Activated CD4-positive, alpha-beta memory T cell treated with anti-CD3 and anti-CD28 coated beads for 36 hours (primary cell): ENCODE results near the gene PGLYRP2. TPM values are rescaled to one million over a fixed set of nuclear protein-coding genes. Genes with fewer than 3 reads are reported as not detected.

Experiments used
- CTCF ChIA-PET: fragments of 350-600 bp; sonication (Branson Sonifier 250); formaldehyde crosslinking; loops from one replicate; lab custom pipeline; 2021; ENCODE audit warnings: antibody characterized with exemption, inconsistent platforms; lab: Charles Lee
- POLR2A ChIA-PET: fragments of 350-600 bp; sonication (Branson Sonifier 250); formaldehyde crosslinking; loops from one replicate; lab custom pipeline; 2021; ENCODE audit warnings: antibody characterized with exemption; lab: Charles Lee
- DNase-seq: peaks from one replicate; pipeline ENCODE4 v3.0.0-alpha.2; 2020
- H3K27ac Mint-ChIP-seq: one replicate; pipeline ENCODE4 v1.8.0; 2021; ENCODE audit warnings: mixed read lengths
- H3K27me3 Mint-ChIP-seq: one replicate; pipeline ENCODE4 v1.8.0; 2021; ENCODE audit warnings: mixed read lengths
- H3K36me3 Mint-ChIP-seq: one replicate; pipeline ENCODE4 v1.8.0; 2021; ENCODE audit warnings: mixed read lengths
- H3K4me1 Mint-ChIP-seq: one replicate; pipeline ENCODE4 v1.8.0; 2021; ENCODE audit warnings: low read depth, mixed read lengths
- H3K4me3 Mint-ChIP-seq: one replicate; pipeline ENCODE4 v1.8.0; 2021; ENCODE audit warnings: mild to moderate bottlenecking, mixed read lengths
- H3K9me3 Mint-ChIP-seq: one replicate; pipeline ENCODE4 v1.8.0; 2021; ENCODE audit warnings: mixed read lengths
- intact Hi-C: fragments of 100-400 bp; cut with micrococcal nuclease; formaldehyde crosslinking; loops from one replicate; pipeline ENCODE4 v1.15.1; 2023
- total RNA-seq, 2 experiments: library from RNA; stranded (reverse); gene quantifications; one replicate each; pipeline ENCODE4 v1.2.3, GENCODE V29; 2021

The PGLYRP2 gene
- total RNA-seq, 2 experiments from 2014 or later: 0.24 TPM; not detected in 1

- ChIA-PET POLR2A (interaction anchor here (1.7 kb wide), 1 partner anchor 27 kb away, joined by 3 read pairs; no protein-coding TSS in a partner anchor), CTCF (interaction anchor here (0.6 to 2.3 kb wide), 5 partner anchors 18 to 119 kb away, joined by 3 to 7 read pairs (median 3); partner anchors contain the start of gene AKAP8L)
- no peak overlapping the region for H3K4me3 Mint-ChIP-seq
- H3K36me3 Mint-ChIP-seq: peaks cover 6% of the 10 kb centered on the region
- H3K4me1 Mint-ChIP-seq: peaks cover 18% of the 10 kb centered on the region
- H3K27me3 Mint-ChIP-seq: no peaks in the 10 kb centered on the region
- peak overlapping the region; percentile 71 for H3K27ac Mint-ChIP-seq
- peak; percentile 41 for DNase-seq
- intact Hi-C loops: no loop called here
- H3K9me3 Mint-ChIP-seq: no peaks in the 10 kb centered on the region
Measured at GRCh38 chr19:15436012-15436825, 43.1 kb downstream of the PGLYRP2 start.

DNA sequence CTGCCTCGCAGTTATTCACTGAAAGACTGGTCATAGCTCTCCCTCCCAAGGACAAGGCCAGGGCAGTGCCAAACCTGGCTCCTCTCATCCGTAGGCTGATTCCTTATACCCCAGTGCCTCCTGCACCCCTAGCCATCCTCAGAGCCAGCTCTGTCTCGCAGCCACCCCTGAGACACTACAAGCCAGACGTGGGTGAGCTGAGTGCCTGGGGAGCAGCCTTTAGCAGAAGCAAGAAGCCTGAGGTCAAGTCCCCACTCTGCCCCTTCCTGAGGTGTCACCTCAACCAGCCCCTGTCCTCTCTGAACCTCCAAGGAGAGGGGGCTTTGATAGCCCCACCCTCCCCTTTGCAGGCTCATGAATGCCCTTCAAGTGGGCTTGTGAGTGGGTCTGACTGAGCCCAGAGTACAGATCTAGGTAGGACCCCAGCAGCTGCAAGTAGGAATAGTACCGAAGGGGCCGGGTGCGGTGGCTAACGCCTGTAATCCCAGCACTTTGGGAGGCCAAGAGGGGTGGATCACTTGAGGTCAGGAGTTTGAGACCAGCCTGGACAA lies 45.7 kb downstream of the PGLYRP2 start:
- peak overlapping the region; percentile 85 for H3K4me3 Mint-ChIP-seq
- DNase-seq: no peak
- intact Hi-C loops: loop anchor here (1.0 to 2.0 kb wide), 4 partner anchors 15 to 308 kb away; partner anchors contain the start of gene WIZ
- H3K9me3 Mint-ChIP-seq: no peaks in the 10 kb centered on the region
- H3K36me3 Mint-ChIP-seq: peaks cover 6% of the 10 kb centered on the region
- peaks cover 31% of the 10 kb centered on the region for H3K4me1 Mint-ChIP-seq
- H3K27me3 Mint-ChIP-seq: no peaks in the 10 kb centered on the region
- POLR2A ChIA-PET: interaction anchor here (0.8 to 4.1 kb wide), 7 partner anchors 14 to 129 kb away, joined by 3 to 32 read pairs (median 7); partner anchors contain the start of genes AKAP8, AKAP8L and RASAL3
- peak overlapping the region; percentile 85 for H3K27ac Mint-ChIP-seq
- CTCF ChIA-PET: interaction anchor here (0.9 to 5.1 kb wide), 8 partner anchors 14 to 256 kb away, joined by 3 to 26 read pairs (median 3); partner anchors contain the start of gene AKAP8L

GRCh38 chr19:15432629-15433518 lies 46.4 kb downstream of the PGLYRP2 start:
- Mint-ChIP-seq H3K27me3 (no peaks in the 10 kb centered on the region), H3K4me3 (peak overlapping the region; percentile 85), H3K27ac (peak overlapping the region; percentile 85), H3K4me1 (peaks cover 31% of the 10 kb centered on the region), H3K36me3 (peaks cover 7% of the 10 kb centered on the region), H3K9me3 (no peaks in the 10 kb centered on the region)
- intact Hi-C loops: loop anchor here (1.0 to 2.0 kb wide), 5 partner anchors 14 to 308 kb away; partner anchors contain the start of gene WIZ
- DNase-seq: peak; percentile 95
- POLR2A ChIA-PET: interaction anchor here (0.6 to 4.1 kb wide), 9 partner anchors 13 to 129 kb away, joined by 3 to 32 read pairs (median 5); partner anchors contain the start of genes AKAP8, AKAP8L and RASAL3
- CTCF ChIA-PET: interaction anchor here (0.8 to 5.1 kb wide), 9 partner anchors 13 to 255 kb away, joined by 3 to 26 read pairs (median 3); partner anchors contain the start of gene AKAP8L

DNA sequence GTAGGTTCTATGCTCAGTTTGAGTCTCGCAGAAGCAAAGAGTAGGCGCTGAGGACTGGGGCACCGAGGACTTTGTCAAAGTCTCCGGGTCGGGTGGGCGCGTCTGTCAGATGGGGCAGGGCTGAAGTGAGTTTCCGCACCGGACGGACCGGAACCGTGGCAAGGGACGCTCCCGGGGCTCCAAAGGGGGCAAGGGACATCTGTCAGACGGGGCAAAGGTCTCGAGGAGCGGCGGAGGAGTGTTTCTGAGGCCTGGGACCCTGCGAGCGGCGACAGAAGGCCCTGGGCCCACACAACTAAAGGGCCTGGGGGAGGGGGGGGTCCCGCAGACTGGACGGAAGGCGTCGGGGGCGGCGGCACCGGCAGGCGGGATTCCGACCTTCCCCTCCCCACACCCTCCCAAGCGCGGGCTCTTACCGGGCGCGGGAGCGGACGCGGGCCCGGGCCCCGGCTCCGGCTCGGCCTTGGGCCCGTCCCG lies 47.2 kb downstream of the PGLYRP2 start:
- peak overlapping the region; percentile 93 for H3K4me3 Mint-ChIP-seq
- peaks cover 11% of the 10 kb centered on the region for H3K36me3 Mint-ChIP-seq
- POLR2A ChIA-PET: interaction anchor here (0.6 to 4.1 kb wide), 8 partner anchors 13 to 128 kb away, joined by 3 to 32 read pairs (median 6); partner anchors contain the start of genes AKAP8, AKAP8L and RASAL3
- DNase-seq: peak; percentile 49
- intact Hi-C loops: loop anchor here (1.0 to 2.0 kb wide), 3 partner anchors 13 to 35 kb away; partner anchors contain the start of gene WIZ
- H3K27ac Mint-ChIP-seq: peak overlapping the region; percentile 84
- H3K4me1 Mint-ChIP-seq: peaks cover 34% of the 10 kb centered on the region
- no peaks in the 10 kb centered on the region for H3K9me3 Mint-ChIP-seq
- CTCF ChIA-PET: interaction anchor here (0.8 to 5.1 kb wide), 7 partner anchors 12 to 125 kb away, joined by 3 to 26 read pairs (median 4); partner anchors contain the start of gene AKAP8L
- no peaks in the 10 kb centered on the region for H3K27me3 Mint-ChIP-seq

DNA sequence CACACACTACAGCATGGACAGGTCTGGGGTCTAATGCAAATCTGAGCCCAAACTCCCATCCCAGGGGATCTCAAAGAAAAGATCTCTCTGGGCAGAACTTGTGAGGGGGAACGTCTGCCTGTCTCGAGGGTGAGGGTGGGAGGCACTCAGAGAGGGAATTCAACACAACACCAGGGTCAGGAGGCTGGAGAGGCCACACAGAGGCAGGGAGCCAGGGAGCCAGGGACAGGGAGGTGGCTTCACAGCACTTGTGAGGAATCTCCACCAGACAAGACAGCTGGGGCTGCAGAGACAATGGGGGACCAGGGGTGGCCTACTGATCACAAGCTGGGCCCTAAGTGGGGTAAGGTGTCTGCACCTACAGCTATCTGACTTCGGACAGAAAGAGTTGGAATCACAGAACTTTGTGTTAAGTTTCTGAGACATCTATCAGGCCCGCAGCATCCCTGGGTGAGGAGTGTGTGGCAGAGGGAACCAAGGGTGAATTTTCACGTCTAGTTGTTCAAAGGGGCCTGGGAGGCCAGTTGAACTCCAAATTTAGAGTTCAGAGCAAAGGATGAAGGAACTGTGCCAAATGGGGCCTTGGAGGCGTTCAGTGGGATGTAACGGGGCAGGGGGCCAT lies 47.8 kb downstream of the PGLYRP2 start:
- intact Hi-C loops: loop anchor here (1.0 to 2.0 kb wide), 3 partner anchors 12 to 35 kb away; partner anchors contain the start of gene WIZ
- no peak for DNase-seq
- ChIA-PET CTCF (interaction anchor here (4.0 to 5.1 kb wide), 2 partner anchors 12 to 124 kb away, joined by 24 to 26 read pairs; partner anchors contain the start of gene AKAP8L), POLR2A (interaction anchor here (1.3 to 4.1 kb wide), 2 partner anchors 12 to 52 kb away, joined by 5 to 32 read pairs; partner anchors contain the start of genes AKAP8 and AKAP8L)
- Mint-ChIP-seq H3K4me3 (peak overlapping the region; percentile 93), H3K4me1 (peaks cover 35% of the 10 kb centered on the region), H3K27me3 (no peaks in the 10 kb centered on the region), H3K9me3 (no peaks in the 10 kb centered on the region), H3K36me3 (peaks cover 16% of the 10 kb centered on the region), H3K27ac (peak overlapping the region; percentile 84)

DNA sequence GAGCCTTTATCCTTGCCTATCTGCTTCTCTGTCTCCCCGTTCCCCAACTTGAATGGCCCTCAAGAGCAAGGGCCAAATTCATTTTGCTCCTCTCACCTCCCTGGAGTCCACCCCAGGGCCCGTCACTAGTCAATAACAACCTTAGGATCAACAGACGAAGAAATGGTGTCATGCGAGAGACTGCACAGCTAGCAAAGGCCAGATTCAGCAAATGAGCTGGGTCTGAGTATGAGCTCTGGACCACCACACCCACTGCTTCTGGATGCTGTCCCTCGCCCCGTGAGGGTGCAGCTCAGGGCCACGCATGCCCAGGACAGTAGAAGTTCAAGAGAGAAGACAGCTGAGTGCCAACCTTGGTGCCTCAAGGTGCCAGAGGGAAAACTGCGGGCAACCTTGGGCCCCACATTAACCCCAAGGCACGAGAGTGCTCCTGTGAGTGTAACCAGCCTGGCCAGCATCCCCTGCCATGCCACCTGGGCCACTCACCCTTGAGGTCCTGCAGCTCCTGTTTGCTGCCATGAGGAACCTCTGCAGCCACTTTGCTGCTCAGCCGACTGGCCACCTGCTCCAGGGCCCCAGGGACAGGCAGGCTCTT lies 48.7 kb downstream of the PGLYRP2 start:
- intact Hi-C loops: no loop called here
- Mint-ChIP-seq H3K4me3 (peak overlapping the region; percentile 93), H3K36me3 (peaks cover 23% of the 10 kb centered on the region), H3K9me3 (no peaks in the 10 kb centered on the region), H3K27ac (peak overlapping the region; percentile 29), H3K4me1 (peaks cover 35% of the 10 kb centered on the region), H3K27me3 (no peaks in the 10 kb centered on the region)
- POLR2A ChIA-PET: interaction anchor here (1.2 to 1.3 kb wide), 2 partner anchors 12 to 51 kb away, joined by 3 to 5 read pairs; partner anchors contain the start of genes AKAP8 and AKAP8L
- CTCF ChIA-PET: interaction anchor here (0.7 to 5.1 kb wide), 3 partner anchors 11 to 124 kb away, joined by 3 to 26 read pairs (median 24); partner anchors contain the start of gene AKAP8L
- DNase-seq: no peak

DNA sequence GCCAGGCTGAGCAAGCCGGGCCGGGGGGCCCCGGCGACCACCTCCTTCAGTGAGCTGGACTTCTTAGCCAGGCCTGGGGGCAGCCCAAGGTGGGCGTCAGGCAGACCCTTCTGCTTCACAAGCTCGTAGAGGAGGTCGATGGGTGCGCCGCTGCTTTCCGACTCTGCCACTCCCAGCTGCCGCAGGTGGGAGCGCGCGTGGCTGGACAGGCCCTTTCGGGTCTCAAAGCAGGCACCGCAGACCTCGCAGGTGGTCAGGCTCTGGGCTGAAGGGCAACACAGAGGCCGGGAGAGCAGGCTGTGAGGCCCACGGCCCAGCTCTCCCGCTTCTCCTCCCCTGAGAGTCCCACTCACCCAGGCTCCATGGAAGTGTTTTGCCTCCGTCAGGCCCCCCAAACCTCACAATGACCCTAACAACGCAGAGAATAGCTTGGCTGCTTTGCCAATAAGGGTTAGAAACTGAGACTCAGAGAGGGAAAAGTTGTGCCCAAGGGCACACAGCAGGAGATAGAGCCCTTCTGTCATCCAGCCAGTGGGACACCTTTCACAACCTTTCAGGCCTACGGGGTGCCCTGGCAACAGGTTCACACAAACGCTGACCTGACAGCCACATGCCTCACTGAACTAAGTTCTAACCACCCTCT lies 49.4 kb downstream of the PGLYRP2 start:
- intact Hi-C loops: no loop called here
- Mint-ChIP-seq H3K9me3 (no peaks in the 10 kb centered on the region), H3K4me3 (no peak overlapping the region), H3K4me1 (peaks cover 35% of the 10 kb centered on the region), H3K27me3 (no peaks in the 10 kb centered on the region), H3K27ac (no peak overlapping the region), H3K36me3 (peaks cover 25% of the 10 kb centered on the region)
- no peak for DNase-seq
- ChIA-PET POLR2A (interaction anchor here (1.2 to 1.3 kb wide), 2 partner anchors 11 to 50 kb away, joined by 3 to 5 read pairs; partner anchors contain the start of genes AKAP8 and AKAP8L), CTCF (interaction anchor here (0.7 to 5.1 kb wide), 3 partner anchors 10 to 125 kb away, joined by 3 to 26 read pairs (median 24); partner anchors contain the start of gene AKAP8L)

- DNase-seq: no peak
- H3K9me3 Mint-ChIP-seq: no peaks in the 10 kb centered on the region
- H3K4me1 Mint-ChIP-seq: peaks cover 35% of the 10 kb centered on the region
- no peaks in the 10 kb centered on the region for H3K27me3 Mint-ChIP-seq
- peaks cover 27% of the 10 kb centered on the region for H3K36me3 Mint-ChIP-seq
- ChIA-PET CTCF (interaction anchor here (4.0 kb wide), 1 partner anchor 10 kb away, joined by 24 read pairs; the partner anchor contains the start of gene AKAP8L), POLR2A (no interaction called here)
- intact Hi-C loops: no loop called here
- H3K27ac Mint-ChIP-seq: no peak overlapping the region
- H3K4me3 Mint-ChIP-seq: no peak overlapping the region
Measured at GRCh38 chr19:15428956-15429824, 50.1 kb downstream of the PGLYRP2 start.

- ChIA-PET POLR2A (no interaction called here), CTCF (interaction anchor here (4.0 kb wide), 1 partner anchor 8 kb away, joined by 24 read pairs; the partner anchor contains the start of gene AKAP8L)
- H3K36me3 Mint-ChIP-seq: peaks cover 35% of the 10 kb centered on the region
- intact Hi-C loops: no loop called here
- no peak overlapping the region for H3K4me3 Mint-ChIP-seq
- no peaks in the 10 kb centered on the region for H3K27me3 Mint-ChIP-seq
- peaks cover 29% of the 10 kb centered on the region for H3K4me1 Mint-ChIP-seq
- H3K27ac Mint-ChIP-seq: no peak overlapping the region
- no peak for DNase-seq
- H3K9me3 Mint-ChIP-seq: peaks cover 4% of the 10 kb centered on the region
Measured at GRCh38 chr19:15427991-15428471, 51.3 kb downstream of the PGLYRP2 start.
